ENCODE results near the gene SLC25A39. TPM values are rescaled to one million over a fixed set of nuclear protein-coding genes. Genes with fewer than 3 reads are reported as not detected.
A peak's percentile ranks its signal among the peaks of the same experiment; 100 is the strongest.

SLC25A39 gene
- total and polyA plus RNA-seq, 10 donors: 76.1 to 214 (median 105) TPM

GRCh38 chr17:44350733-44351226 lies 26.2 kb upstream of the SLC25A39 start:
- Histone ChIP-seq H3K27me3 (replicated peaks in 1 of 7) (peaks cover 0 to 7% (median 0%) of the 10 kb centered on the region in 7 donors), H3K27ac (peak overlapping the region in 2 of 8 donors; percentile 0 to 24), H3K9me3 (no peaks in the 10 kb centered on the region), H3K4me1 (peaks cover 28 to 81% (median 64%) of the 10 kb centered on the region in 6 donors), H3K36me3 (peaks cover 0 to 54% (median 44%) of the 10 kb centered on the region in 6 donors), H3K4me3 (no peak overlapping the region)
- peak; percentile 92 for DNase-seq
- WGBS, 5 donors: 63 to 79% (median 64%) methylated on average over 4 to 6 of the region's 6 CpGs
- intact Hi-C loops (cut with DNase I; ENCODE audit: low total_unique reads): no loop called here
- TF ChIP-seq POLR2AphosphoS5 (IDR thresholded peaks at IDR 0.05) (peak; percentile 25 to 65 (median 56)), POLR2A (IDR thresholded peaks at IDR 0.05) (no peak)
- TF ChIP-seq, protein P1, sequence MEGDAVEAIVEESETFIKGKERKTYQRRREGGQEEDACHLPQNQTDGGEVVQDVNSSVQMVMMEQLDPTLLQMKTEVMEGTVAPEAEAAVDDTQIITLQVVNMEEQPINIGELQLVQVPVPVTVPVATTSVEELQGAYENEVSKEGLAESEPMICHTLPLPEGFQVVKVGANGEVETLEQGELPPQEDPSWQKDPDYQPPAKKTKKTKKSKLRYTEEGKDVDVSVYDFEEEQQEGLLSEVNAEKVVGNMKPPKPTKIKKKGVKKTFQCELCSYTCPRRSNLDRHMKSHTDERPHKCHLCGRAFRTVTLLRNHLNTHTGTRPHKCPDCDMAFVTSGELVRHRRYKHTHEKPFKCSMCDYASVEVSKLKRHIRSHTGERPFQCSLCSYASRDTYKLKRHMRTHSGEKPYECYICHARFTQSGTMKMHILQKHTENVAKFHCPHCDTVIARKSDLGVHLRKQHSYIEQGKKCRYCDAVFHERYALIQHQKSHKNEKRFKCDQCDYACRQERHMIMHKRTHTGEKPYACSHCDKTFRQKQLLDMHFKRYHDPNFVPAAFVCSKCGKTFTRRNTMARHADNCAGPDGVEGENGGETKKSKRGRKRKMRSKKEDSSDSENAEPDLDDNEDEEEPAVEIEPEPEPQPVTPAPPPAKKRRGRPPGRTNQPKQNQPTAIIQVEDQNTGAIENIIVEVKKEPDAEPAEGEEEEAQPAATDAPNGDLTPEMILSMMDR (IDR thresholded peaks at IDR 0.05 in 8 of 11, conservative IDR thresholded peaks at IDR 0.05 in 3 of 11): peak; percentile 73 to 97 (median 90)

GRCh38 chr17:44349553-44350070 lies 25.0 kb upstream of the SLC25A39 start:
- TF ChIP-seq POLR2AphosphoS5 (IDR thresholded peaks at IDR 0.05): peak in 1 of 3 donors; percentile 13
- TF ChIP-seq POLR2A (IDR thresholded peaks at IDR 0.05): no peak
- TF ChIP-seq, protein P1 (IDR thresholded peaks at IDR 0.05 in 8 of 11, conservative IDR thresholded peaks at IDR 0.05 in 3 of 11): no peak
- intact Hi-C loops (cut with DNase I; ENCODE audit: low total_unique reads): no loop called here
- WGBS, 5 donors: 88 to 93% (median 90%) methylated on average over 10 to 12 of the region's 12 CpGs
- peak overlapping the region in 3 of 8 donors; percentile 96 to 97 (median 97) for H3K27ac ChIP-seq
- peaks cover 0 to 5% (median 0%) of the 10 kb centered on the region in 7 donors for H3K27me3 ChIP-seq (replicated peaks in 1 of 7)
- no peaks in the 10 kb centered on the region for H3K9me3 ChIP-seq
- no peak for DNase-seq
- peaks cover 0 to 54% (median 44%) of the 10 kb centered on the region in 6 donors for H3K36me3 ChIP-seq
- H3K4me1 ChIP-seq: peaks cover 31 to 88% (median 69%) of the 10 kb centered on the region in 6 donors
- H3K4me3 ChIP-seq: no peak overlapping the region

DNA sequence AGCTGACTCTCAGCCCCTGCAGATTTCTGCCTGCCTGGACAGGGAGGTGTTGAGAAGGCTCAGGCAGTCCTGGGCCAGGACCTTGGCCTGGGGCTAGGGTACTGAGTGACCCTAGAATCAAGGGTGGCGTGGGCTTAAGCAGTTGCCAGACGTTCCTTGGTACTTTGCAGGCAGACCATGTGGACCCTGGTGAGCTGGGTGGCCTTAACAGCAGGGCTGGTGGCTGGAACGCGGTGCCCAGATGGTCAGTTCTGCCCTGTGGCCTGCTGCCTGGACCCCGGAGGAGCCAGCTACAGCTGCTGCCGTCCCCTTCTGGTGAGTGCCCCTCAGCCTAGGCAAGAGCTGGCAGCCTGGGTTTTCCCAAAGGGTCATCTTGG lies 24.4 kb upstream of the SLC25A39 start:
- H3K4me1 ChIP-seq: peaks cover 36 to 93% (median 75%) of the 10 kb centered on the region in 6 donors
- peak overlapping the region in 2 of 8 donors; percentile 1 to 97 for H3K4me3 ChIP-seq
- DNase-seq: no peak
- WGBS, 5 donors: 58 to 98% (median 78%) methylated on average over 2 to 6 of the region's 6 CpGs
- peaks cover 0 to 54% (median 44%) of the 10 kb centered on the region in 6 donors for H3K36me3 ChIP-seq
- no peaks in the 10 kb centered on the region for H3K9me3 ChIP-seq
- peak overlapping the region in 6 of 8 donors; percentile 54 to 97 (median 94) for H3K27ac ChIP-seq
- TF ChIP-seq POLR2A (IDR thresholded peaks at IDR 0.05) (no peak), POLR2AphosphoS5 (IDR thresholded peaks at IDR 0.05) (no peak)
- TF ChIP-seq, protein P1 (IDR thresholded peaks at IDR 0.05 in 8 of 11, conservative IDR thresholded peaks at IDR 0.05 in 3 of 11): no peak
- intact Hi-C loops (cut with DNase I; ENCODE audit: low total_unique reads): no loop called here
- peaks cover 0 to 5% (median 0%) of the 10 kb centered on the region in 7 donors for H3K27me3 ChIP-seq (replicated peaks in 1 of 7)

DNA sequence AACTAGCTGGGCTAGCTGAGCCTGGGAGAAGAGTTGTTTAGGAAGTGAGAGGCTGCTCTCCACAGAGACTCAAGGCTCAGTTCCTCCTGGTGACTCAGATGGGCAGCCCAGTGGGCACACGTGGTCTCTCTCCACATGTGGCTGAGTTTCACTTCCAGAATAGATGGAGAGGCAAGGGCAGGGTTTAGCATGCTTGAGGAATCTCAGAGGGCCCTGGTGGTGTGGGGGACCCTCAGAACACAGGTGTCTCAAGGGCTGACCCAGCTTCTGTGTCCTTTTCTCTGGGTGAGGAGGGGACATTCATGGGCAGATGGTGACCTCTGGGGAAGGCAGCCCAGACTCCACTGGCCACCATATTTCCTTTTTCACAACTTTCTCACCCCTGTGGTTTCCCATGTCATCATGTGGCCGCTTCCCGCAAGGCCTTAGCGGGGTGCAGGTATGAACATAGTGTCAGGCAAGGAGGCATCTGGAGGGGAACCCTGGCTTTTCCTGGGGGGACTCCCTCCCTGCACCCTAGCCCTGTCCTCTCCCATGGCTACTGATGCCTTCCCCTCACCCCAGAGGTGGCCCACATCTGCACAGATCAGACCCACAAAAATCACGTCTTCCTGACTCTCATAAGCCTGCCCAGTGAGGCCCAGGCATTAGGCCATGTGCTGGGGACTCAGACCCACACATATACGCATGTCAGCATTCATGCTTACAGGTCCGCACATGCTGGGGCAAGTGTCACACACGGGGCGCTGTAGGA lies 23.8 kb upstream of the SLC25A39 start:
- DNase-seq: peak; percentile 90
- H3K36me3 ChIP-seq: peaks cover 0 to 52% (median 44%) of the 10 kb centered on the region in 6 donors
- 40 to 52% (median 44%) methylated on average over 6 to 9 of the region's 9 CpGs for WGBS, 5 donors

More for the DNA sequence above, 23.8 kb upstream of the SLC25A39 start:
- Histone ChIP-seq H3K27ac (peak overlapping the region in 7 of 8 donors; percentile 54 to 97 (median 92)), H3K27me3 (replicated peaks in 1 of 7) (peaks cover 0 to 2% (median 0%) of the 10 kb centered on the region in 7 donors), H3K4me1 (peaks cover 36 to 92% (median 72%) of the 10 kb centered on the region in 6 donors), H3K9me3 (no peaks in the 10 kb centered on the region), H3K4me3 (peak overlapping the region in 2 of 8 donors; percentile 1 to 97)
- TF ChIP-seq POLR2A (IDR thresholded peaks at IDR 0.05) (no peak), POLR2AphosphoS5 (IDR thresholded peaks at IDR 0.05) (peak in 2 of 3 donors; percentile 66 to 81)
- TF ChIP-seq, protein P1 (IDR thresholded peaks at IDR 0.05 in 8 of 11, conservative IDR thresholded peaks at IDR 0.05 in 3 of 11): no peak
- intact Hi-C loops (cut with DNase I; ENCODE audit: low total_unique reads): no loop called here
